GM19328 (cell line): ENCODE measurements around the gene SFMBT1.

Experiments used
- ATAC-seq: cut with Tn5 transposase; IDR thresholded peaks from one replicate; pipeline ENCODE4 v1.9.1; 2021; ENCODE audit warnings: mild to moderate bottlenecking, moderate library complexity; ENCODE audit not compliant: unreplicated experiment

SFMBT1 gene

GRCh38 chr3:53045518-53046170, at the start of gene SFMBT1:
TSS of gene SFMBT1 (minus strand) at chr3:53046073. CDS start at chr3:52969128, 76,945 bp downstream.
- ATAC-seq: peak; percentile 38

GRCh38 chr3:53092942-53093341, 47.1 kb upstream of the SFMBT1 start:
- ATAC-seq: no peak

GRCh38 chr3:53092216-53092615, 46.3 kb upstream of the SFMBT1 start:
- no peak for ATAC-seq

- no peak for ATAC-seq
These were observed 45.1 kb upstream of the SFMBT1 start for GRCh38 chr3:53091011-53091410.

GRCh38 chr3:53089511-53089910, 43.6 kb upstream of the SFMBT1 start:
- no peak for ATAC-seq

- no peak for ATAC-seq
These were observed 39.6 kb upstream of the SFMBT1 start for GRCh38 chr3:53085476-53085875.

GRCh38 chr3:53084310-53085001, 38.6 kb upstream of the SFMBT1 start:
- ATAC-seq: no peak

- ATAC-seq: no peak
These were observed 38.1 kb upstream of the SFMBT1 start for GRCh38 chr3:53083949-53084309.

GRCh38 chr3:53083521-53083920, 37.6 kb upstream of the SFMBT1 start:
- ATAC-seq: no peak

GRCh38 chr3:53082736-53083135, 36.9 kb upstream of the SFMBT1 start:
- ATAC-seq: no peak

GRCh38 chr3:53081318-53081717, 35.4 kb upstream of the SFMBT1 start:
- ATAC-seq: no peak

- ATAC-seq: no peak
These were observed 34.8 kb upstream of the SFMBT1 start for GRCh38 chr3:53080612-53081205.

- no peak for ATAC-seq
These were observed 34.1 kb upstream of the SFMBT1 start for GRCh38 chr3:53079791-53080555.

- no peak for ATAC-seq
These were observed 33.3 kb upstream of the SFMBT1 start for GRCh38 chr3:53079147-53079546.

- no peak for ATAC-seq
These were observed 32.8 kb upstream of the SFMBT1 start for GRCh38 chr3:53078656-53079055.

- no peak for ATAC-seq
These were observed 31.8 kb upstream of the SFMBT1 start for GRCh38 chr3:53077476-53078220.

GRCh38 chr3:53075743-53076140, 29.9 kb upstream of the SFMBT1 start:
- no peak for ATAC-seq

- ATAC-seq: no peak
These were observed 29.2 kb upstream of the SFMBT1 start for GRCh38 chr3:53074761-53075742.

- no peak for ATAC-seq
These were observed 28.5 kb upstream of the SFMBT1 start for GRCh38 chr3:53074366-53074696.
